ENCODE results near the gene ERAP2.

DNA sequence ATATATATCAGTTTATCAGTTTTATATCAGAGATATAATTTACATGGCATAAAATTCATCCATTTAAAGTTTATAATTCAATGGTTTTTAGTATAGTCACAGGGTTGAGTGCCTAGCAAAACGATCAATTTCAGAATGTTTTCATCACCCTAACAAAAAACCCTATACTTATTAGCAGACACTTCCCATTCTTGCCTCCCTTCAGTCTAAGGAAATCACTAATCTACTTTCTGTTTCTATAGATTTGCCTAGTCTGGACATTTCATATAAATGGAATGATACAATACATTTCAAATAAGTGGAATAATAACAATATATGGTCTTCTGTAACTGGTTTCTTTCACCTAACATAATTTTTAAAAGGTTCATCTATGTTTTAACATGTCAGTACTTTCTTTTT lies 50.0 kb downstream of the ERAP2 start:
- TF ChIP-seq POLR2A (IDR thresholded peaks at IDR 0.05) (no peak), POLR2AphosphoS5 (IDR thresholded peaks at IDR 0.05) (no peak)
- TF ChIP-seq, protein P1, sequence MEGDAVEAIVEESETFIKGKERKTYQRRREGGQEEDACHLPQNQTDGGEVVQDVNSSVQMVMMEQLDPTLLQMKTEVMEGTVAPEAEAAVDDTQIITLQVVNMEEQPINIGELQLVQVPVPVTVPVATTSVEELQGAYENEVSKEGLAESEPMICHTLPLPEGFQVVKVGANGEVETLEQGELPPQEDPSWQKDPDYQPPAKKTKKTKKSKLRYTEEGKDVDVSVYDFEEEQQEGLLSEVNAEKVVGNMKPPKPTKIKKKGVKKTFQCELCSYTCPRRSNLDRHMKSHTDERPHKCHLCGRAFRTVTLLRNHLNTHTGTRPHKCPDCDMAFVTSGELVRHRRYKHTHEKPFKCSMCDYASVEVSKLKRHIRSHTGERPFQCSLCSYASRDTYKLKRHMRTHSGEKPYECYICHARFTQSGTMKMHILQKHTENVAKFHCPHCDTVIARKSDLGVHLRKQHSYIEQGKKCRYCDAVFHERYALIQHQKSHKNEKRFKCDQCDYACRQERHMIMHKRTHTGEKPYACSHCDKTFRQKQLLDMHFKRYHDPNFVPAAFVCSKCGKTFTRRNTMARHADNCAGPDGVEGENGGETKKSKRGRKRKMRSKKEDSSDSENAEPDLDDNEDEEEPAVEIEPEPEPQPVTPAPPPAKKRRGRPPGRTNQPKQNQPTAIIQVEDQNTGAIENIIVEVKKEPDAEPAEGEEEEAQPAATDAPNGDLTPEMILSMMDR (IDR thresholded peaks at IDR 0.05) = no peak

Measured in sigmoid colon (tissue), 4 donors.